Embryonic facial prominence (tissue), 1 donor: ENCODE measurements around the gene PDGFRA.
"Not testable (repeated sequence)": the region's sequence is repeated elsewhere in the genome, so short reads cannot be mapped to it uniquely, and the experiment has no call there.

Experiments
- DNase-seq: peaks from one replicate; pipeline ENCODE4 v3.0.0-alpha.2; 2016; ENCODE audit errors: extremely low spot score

PDGFRA gene

GRCh38 chr4:54318904-54319303 is 89.8 kb downstream of the PDGFRA start:
- no peak for DNase-seq

GRCh38 chr4:54320826-54321685 is 92.0 kb downstream of the PDGFRA start:
- no peak for DNase-seq

- peak; percentile 22 for DNase-seq
Measured at GRCh38 chr4:54322818-54323417, 93.8 kb downstream of the PDGFRA start.

- DNase-seq: no peak
Measured at GRCh38 chr4:54330896-54331295, 101.8 kb downstream of the PDGFRA start.

- no peak for DNase-seq
Measured at GRCh38 chr4:54332542-54332941, 103.4 kb downstream of the PDGFRA start.

GRCh38 chr4:54333657-54334056 is 104.6 kb downstream of the PDGFRA start:
- no peak for DNase-seq

GRCh38 chr4:54334769-54335168 is 105.7 kb downstream of the PDGFRA start:
- not testable (repeated sequence) for DNase-seq

- no peak for DNase-seq
Measured at GRCh38 chr4:54337009-54337408, 107.9 kb downstream of the PDGFRA start.

- DNase-seq: not testable (repeated sequence)
Measured at GRCh38 chr4:54342067-54342466, 113.0 kb downstream of the PDGFRA start.
